ENCODE data around the gene DLX6.

DLX6 gene

DNA sequence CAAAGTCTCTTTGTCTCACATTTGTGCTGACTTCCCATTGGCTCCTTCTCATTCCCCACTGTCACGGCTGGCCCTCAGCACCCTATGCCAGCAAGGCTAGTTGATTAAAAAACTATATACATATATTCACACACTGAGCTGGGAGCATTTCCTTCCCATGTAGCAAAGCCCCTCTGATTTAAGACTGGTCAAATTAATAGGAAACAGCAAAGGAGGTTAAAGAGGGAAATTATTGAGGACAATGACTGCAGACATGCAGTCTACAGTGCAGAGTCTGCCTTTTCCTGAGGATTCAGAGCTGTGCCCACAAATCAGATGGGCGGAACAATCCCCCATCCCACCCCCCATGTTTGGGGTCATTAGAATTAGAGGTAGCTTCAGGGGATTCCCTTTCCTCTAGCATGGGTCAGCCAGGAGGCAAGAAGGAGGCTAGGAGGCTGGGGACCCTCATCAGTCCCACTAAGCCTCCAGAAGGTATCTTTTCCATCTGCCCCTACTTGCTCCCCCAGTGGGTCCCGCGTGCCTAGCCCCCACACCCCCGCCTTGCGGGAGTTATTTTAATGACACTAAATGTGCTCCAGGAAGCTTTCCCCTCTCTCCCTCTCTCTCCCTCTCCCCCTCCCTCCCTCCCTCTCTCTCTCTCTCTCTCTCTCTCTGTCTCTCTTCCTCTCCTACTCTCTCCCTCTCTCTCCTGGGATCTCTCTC, 9.8 kb upstream of the DLX6 start:
- DNase-seq (ENCODE audit: low spot score), result no peak

GRCh38 chr7:96996111-96996957, 9.0 kb upstream of the DLX6 start:
- no peak for DNase-seq (ENCODE audit: low spot score)

DNA sequence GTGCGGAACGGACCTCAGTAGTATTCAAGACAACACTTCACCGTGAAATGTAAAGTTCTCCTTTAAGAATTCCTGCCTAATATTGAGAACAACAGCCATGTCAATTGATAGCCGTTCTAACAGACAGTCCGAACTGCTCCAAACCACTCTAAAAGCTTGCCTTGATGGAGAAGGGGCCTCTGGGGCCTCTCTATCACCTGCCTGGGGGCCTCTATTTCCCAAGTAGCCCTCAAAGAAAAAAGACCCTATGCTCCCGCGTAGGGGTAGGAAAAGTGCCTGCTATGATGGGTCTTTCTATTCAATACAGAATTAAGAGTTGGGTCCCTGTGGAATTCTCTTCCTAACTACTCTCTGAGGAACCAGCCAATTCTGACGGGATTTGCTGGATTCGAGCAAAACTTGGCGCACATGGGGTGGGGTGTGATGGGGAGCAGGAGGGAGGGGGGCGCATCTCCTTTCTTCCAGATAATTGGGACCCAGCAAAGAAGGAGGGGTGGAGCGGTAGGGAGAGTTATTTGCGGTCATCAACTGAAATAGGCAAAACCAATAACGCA, 8.3 kb upstream of the DLX6 start:
- DNase-seq (ENCODE audit: low spot score), result no peak

DNA sequence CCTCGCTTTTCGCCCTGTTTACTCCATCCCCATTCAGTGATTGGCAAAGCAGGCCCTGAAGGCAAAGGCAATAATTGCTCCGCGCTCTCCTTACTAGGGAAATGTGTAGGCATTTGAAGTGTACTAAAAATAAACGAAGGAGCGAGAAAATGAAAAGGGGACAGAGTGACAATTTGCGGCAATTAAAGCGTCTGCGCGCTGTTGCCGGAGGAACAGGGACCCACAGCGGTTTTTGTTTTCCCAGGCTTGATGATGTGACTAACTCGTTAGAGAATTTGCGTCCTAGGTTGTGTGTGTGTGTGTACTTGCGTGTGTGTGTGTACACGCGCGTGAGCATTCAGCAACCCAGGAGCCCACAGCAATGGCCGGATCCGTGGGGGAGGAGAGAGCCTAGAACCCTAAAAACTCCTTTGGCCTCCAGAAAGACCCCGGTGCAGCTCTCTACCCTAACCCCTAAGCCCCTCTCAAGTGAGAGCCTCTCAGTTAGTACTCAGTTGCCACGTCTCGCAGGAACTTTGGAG, 7.8 kb upstream of the DLX6 start:
- no peak for DNase-seq (ENCODE audit: low spot score)

DNA sequence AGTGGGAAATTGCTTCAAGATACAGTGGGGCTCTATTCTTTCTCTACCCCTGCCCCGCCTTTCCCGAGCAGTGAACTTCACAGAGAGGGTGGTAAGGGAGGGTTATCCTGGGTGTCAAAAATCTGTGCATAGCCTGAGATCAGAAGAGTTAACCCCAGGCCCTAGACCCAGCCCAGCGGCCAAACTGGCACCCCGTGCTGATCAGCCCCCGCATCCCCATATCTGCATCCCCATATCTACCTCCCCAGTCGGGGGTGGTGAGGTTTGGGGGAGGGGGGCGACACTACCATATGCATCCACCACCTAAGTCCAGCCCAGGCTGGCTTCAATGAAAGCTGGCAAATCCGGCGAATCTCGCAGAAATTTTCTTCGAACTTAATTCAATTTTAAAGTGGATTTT, 7.0 kb upstream of the DLX6 start:
- DNase-seq (ENCODE audit: low spot score), result no peak

- no peak for DNase-seq (ENCODE audit: low spot score)
Observed at GRCh38 chr7:96998744-96999143, 6.6 kb upstream of the DLX6 start.

- no peak for DNase-seq (ENCODE audit: low spot score)
Observed at GRCh38 chr7:97001221-97001620, 4.1 kb upstream of the DLX6 start.

GRCh38 chr7:97001656-97002554, 3.4 kb upstream of the DLX6 start:
- DNase-seq (ENCODE audit: low spot score), result no peak

- no peak for DNase-seq (ENCODE audit: low spot score)
Observed at GRCh38 chr7:97002555-97003261, 2.6 kb upstream of the DLX6 start.

DNA sequence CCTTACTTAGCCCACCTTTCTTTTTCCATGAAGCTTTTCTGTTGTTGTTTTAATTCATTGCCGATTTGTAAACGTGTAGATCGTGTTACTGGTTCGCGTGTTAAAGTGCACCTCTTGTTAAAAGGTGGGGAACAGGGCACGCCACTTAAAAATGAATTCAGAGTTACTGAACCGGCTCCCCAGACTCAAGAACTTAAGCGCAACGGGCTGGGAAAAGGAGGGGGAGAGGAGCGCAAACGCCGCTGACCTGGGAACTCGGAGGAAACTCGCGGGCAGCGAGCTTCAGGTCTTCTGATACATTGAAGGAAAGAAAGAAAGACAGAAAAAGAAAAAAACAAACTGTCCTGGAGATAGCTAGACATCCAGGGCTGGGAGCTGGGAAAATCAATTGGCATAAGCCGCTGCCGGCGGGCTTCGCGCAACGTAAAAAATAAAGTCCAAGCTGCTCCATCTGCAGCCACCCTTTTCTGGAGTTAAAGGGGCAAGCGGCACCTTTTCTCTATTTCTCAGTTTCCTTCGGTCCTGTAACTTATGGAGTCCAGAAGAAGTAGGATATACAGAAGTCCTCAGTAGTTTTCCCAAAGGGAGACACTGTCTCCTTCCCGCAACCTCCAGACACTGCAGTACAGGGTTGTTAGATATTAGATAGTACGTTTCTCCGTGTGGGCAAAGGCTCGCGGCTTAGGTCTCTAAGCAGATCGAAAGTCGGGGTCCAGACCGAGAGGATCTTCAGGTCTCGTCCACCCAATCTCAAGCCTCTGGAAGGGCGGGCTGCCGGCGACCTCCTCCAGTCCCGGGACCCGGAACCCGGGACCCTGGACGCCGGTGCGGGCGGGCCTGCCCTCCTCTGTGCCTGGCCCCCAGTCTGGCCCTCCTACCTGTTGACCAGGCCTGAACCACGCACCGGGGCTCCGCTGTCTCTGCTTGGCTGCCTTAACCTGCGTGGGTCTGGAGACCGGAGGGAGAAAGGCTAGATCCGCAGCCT, 1.8 kb upstream of the DLX6 start:
- no peak for DNase-seq (ENCODE audit: low spot score)

DNA sequence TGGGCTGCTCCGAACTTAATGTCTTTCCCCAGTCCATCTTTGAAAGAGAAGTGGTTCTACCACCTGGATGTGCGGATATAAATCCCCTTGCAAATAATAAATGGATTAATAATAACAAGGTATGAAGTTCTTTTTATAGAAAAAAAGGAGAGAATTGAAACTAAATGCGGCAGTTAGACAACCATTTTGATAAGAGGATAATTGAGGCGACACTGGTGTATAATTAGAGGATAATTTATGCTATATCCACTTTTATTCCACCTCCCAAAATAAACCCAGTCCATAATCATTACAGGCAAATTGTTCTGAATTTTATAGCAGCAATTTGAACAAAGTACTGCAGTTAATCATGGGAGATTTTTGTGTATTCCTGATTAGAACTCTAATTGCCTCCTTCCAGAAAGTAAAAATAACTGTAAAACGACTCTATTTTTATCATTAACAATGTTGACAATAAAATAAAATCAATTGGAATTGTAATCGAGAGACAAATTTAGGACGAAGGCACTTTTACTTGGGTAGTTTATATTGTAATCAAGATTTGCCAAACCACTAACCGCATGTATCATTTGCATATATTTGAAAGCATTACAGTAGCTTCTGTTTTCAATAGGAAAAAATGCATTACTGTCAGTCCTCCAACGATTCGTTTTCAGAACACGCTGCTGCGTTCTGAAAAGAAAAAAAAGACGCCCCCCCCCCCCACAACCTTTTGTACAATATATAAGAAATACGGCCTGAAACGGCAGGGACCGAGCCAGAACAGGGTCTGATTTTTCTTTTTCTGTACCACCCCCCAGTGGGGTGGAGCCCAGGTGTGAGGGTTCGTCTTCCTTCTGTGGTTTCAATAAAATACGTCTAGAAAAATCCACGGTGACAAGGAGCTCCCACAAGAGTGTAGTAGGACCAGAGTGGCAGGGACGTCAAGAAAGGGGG, 838 bp upstream of the DLX6 start:
- DNase-seq (ENCODE audit: low spot score), result no peak

GRCh38 chr7:97006055-97006815, 882 bp downstream of the DLX6 start:
- DNase-seq (ENCODE audit: low spot score), result no peak

DNA sequence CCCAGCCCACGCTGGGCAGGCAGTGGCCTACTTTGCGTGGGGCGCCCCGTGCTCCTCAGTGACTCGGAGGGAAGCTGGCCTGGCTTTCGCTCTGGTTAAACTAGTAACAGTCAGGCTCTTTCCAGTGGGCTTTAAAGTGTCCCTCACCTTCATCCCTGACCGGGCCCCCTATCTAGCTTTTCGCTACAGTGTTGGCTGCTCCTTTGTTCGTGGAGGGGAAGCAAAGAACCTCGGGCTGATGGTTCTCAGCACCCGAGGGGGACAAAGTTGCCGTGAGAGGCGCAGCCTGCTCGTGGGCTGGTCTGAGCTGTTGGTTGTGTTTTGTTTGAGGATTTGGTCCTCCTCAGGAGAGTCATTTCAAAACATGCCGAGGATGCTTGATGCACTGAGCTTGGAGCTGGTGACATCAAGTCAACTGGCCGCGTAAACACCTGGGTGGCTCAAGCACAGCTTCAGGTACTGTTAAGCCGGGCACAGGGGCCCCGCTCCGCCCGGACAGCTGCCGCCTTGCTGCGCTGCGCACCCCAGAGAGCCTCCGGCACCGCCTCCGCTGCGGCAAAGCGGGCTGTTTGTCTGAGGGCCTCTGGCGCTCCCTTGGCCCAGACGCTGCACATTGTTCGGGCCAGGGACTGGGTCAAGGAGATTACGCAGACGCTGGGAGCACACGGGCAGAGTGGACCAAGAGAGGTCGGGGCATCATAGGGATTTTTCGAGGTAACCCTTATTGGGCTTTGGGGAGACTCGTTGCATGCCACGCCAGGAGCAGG, 1.6 kb downstream of the DLX6 start:
- DNase-seq (ENCODE audit: low spot score), result no peak

DNA sequence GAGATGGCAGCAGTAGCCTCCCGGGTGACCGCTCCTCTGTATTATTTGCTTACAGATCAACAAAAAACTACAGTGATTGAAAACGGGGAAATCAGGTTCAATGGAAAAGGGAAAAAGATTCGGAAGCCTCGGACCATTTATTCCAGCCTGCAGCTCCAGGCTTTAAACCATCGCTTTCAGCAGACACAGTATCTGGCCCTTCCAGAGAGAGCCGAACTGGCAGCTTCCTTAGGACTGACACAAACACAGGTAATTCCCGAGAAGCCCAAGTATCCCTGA, 2.2 kb downstream of the DLX6 start:
- no peak for DNase-seq (ENCODE audit: low spot score)

- no peak for DNase-seq (ENCODE audit: low spot score)
Observed at GRCh38 chr7:97008275-97008917, 3.0 kb downstream of the DLX6 start.

DNA sequence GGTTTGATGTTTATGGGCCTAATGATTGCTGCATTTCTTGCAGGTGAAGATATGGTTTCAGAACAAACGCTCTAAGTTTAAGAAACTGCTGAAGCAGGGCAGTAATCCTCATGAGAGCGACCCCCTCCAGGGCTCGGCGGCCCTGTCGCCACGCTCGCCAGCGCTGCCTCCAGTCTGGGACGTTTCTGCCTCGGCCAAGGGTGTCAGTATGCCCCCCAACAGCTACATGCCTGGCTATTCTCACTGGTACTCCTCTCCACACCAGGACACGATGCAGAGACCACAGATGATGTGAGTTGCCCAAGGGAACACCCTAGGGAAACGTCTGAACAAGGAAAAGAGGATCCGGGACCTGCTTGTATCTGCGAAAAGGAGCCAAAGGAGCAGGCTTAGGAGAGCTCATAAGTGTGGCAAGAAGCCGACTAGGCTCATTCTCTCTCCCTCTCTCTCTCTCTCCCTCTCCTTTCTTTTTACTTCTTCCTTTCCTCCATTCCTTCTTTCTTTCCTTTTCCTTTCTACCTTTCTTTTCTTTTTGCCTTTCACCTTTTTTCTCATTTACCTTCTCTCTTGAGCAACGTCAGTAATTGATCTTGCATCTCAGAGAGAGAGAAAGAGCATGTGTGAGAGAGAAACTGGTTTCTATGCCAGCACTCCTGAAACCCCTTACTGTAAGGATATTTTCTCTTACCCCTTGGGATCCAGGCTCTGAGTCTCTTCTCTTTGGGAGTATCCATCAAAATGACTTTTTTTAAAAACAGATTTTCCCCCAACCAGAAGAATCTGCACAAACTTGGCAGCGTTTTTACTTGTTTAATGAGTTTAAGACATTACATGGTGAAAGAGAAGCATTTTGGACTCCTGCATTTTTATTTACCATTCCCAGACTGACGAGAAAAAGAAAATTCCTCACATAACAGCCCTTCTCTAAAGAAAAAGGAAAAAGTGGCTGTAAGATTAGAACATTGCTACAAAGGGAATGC, 4.7 kb downstream of the DLX6 start:
- no peak for DNase-seq (ENCODE audit: low spot score)
